IPS-18c (cell line): Measurements from ENCODE around the gene PLA2G10.

Source experiments
- H3K4me3 ChIP-seq: 2 replicates; pipeline ENCODE4 v1.7.0; 2013; ENCODE audit warnings: low read depth, mild to moderate bottlenecking, low read length, moderate library complexity; ENCODE audit not compliant: insufficient read depth
- H3K9me3 ChIP-seq: one replicate; pipeline ENCODE4 v1.6.1; 2013; ENCODE audit warnings: mild to moderate bottlenecking, low read length, moderate library complexity; ENCODE audit not compliant: control insufficient read depth, insufficient read depth

The PLA2G10 gene

GRCh38 chr16:14629919-14630619, 64.0 kb downstream of the PLA2G10 start, which contains the start of gene PARN:
PARN (minus strand) TSS chr16:14630260; CDS start chr16:14630125, 135 bp downstream.
- peak within 1 kb of the TSS; percentile 93 for H3K4me3 ChIP-seq
- no peaks in the 10 kb centered on the region for H3K9me3 ChIP-seq

GRCh38 chr16:14629612-14629918, 64.5 kb downstream of the PLA2G10 start:
- H3K4me3 ChIP-seq = peak overlapping the region; percentile 93

GRCh38 chr16:14628806-14629611, 65.1 kb downstream of the PLA2G10 start:
- Histone ChIP-seq H3K4me3 (peak overlapping the region; percentile 93), H3K9me3 (no peaks in the 10 kb centered on the region)

More at GRCh38 chr16:14629612-14629918, 64.5 kb downstream of the PLA2G10 start:
- H3K9me3 ChIP-seq = no peaks in the 10 kb centered on the region

GRCh38 chr16:14627078-14627477, 67.0 kb downstream of the PLA2G10 start:
- Histone ChIP-seq H3K4me3 (no peak overlapping the region), H3K9me3 (no peaks in the 10 kb centered on the region)
